HepG2 (cell line): ENCODE results near the gene MYO7A. TPM values are rescaled to one million over a fixed set of nuclear protein-coding genes. Genes with fewer than 3 reads are reported as not detected.

Experiments used
- ATAC-seq: fragments of 200-7000 bp; cut with Tn5 transposase; 3 replicates; pipeline ENCODE4 v1.9.1; 2020; ENCODE audit warnings: mild to moderate bottlenecking, moderate library complexity
- BruUV-seq: library from RNA; stranded (reverse); fragments of 400-500 nt; replicated peaks from 2 replicates; lab custom pipeline; 2021; lab: Mats Ljungman, UMichigan
- CTCF ChIA-PET: fragments of 300-600 bp; formaldehyde crosslinking; extraction: SDS; loops from one replicate; lab custom pipeline; 2021; ENCODE audit warnings: low total read pairs, inconsistent platforms, low intra/inter-chr PET ratio; lab: Yijun Ruan, JAX
- POLR2A ChIA-PET: fragments of 350-600 bp; sonication (Branson Sonifier 250); formaldehyde crosslinking; loops from one replicate; lab custom pipeline; 2020; ENCODE audit warnings: antibody characterized with exemption, inconsistent platforms; lab: Yijun Ruan, JAX
- DNase-seq: peaks from one replicate; pipeline ENCODE4 v3.0.0-alpha.2; 2015; ENCODE audit warnings: low spot score
- FAIRE-seq: peaks from 3 replicates; lab custom pipeline; 2011; peaks lifted over from hg19 to GRCh38; lab: Jason Lieb, UNC
- H2AFZ ChIP-seq: one replicate; pipeline ENCODE4 v1.6.1; 2011; ENCODE audit warnings: low read length, inconsistent platforms
- H3K27ac ChIP-seq: fragments of 300-600 bp; 3 replicates; pipeline ENCODE4 v1.8.0; 2011; ENCODE audit warnings: mixed run types, mild to moderate bottlenecking, mixed read lengths, low read length, inconsistent platforms; ENCODE audit not compliant: insufficient read depth; ENCODE audit errors: extremely low read length
- H3K27me3 ChIP-seq, 2 experiments: fragments of 200-600 bp in 1 of 2; 2 replicates in 1 of 2; 3 replicates in 1 of 2; pipeline versions ENCODE4 v1.6.0 to v1.8.0; 2011; ENCODE audit warnings: low read length in 2 of 2, mild to moderate bottlenecking in 2 of 2, moderate library complexity in 2 of 2, inconsistent platforms in 1 of 2; ENCODE audit not compliant: insufficient read depth in 2 of 2, control insufficient read depth in 1 of 2
- H3K36me3 ChIP-seq, 2 experiments: fragments of 200-600 bp in 1 of 2; replicated peaks in 1 of 2; 2 replicates in 1 of 2; 3 replicates in 1 of 2; pipeline versions ENCODE4 v1.5.1 to v1.8.0; 2011; ENCODE audit warnings: low read length in 2 of 2, inconsistent platforms in 1 of 2; ENCODE audit not compliant: insufficient read depth in 2 of 2, control insufficient read depth in 1 of 2
- H3K4me1 ChIP-seq: 2 replicates; pipeline ENCODE4 v1.5.1; 2012; ENCODE audit warnings: low read length, inconsistent platforms; ENCODE audit not compliant: insufficient read depth
- H3K4me2 ChIP-seq: 2 replicates; pipeline ENCODE4 v1.6.0; 2011; ENCODE audit warnings: low read depth, low read length, inconsistent platforms
- H3K4me3 ChIP-seq, 3 experiments: fragments of 200-600 bp in 1 of 3; sonication (generic), shearing (Covaris generic) in 1 of 3; replicated peaks in 1 of 3; 2 replicates each; pipeline ENCODE4 v1.5.1; 2011 to 2016; ENCODE audit warnings: low read length in 3 of 3, inconsistent platforms in 2 of 3, low read depth in 2 of 3, mild to moderate bottlenecking in 2 of 3, control low read depth in 1 of 3, mixed read lengths in 1 of 3; ENCODE audit not compliant: insufficient read depth in 1 of 3
- H3K79me2 ChIP-seq: one replicate; pipeline ENCODE4 v1.6.1; 2011; ENCODE audit warnings: low read length, inconsistent platforms; ENCODE audit not compliant: insufficient read depth
- H3K9ac ChIP-seq: 2 replicates; pipeline ENCODE4 v1.6.0; 2011; ENCODE audit warnings: mild to moderate bottlenecking, low read depth, low read length, inconsistent platforms; ENCODE audit not compliant: insufficient read depth
- H3K9me3 ChIP-seq: 2 replicates; pipeline ENCODE4 v1.5.1; 2012; ENCODE audit warnings: mild to moderate bottlenecking, low read length
- H4K20me1 ChIP-seq: 2 replicates; pipeline ENCODE4 v1.6.0; 2011; ENCODE audit warnings: inconsistent platforms, mild to moderate bottlenecking, low read length, moderate library complexity; ENCODE audit not compliant: insufficient read depth
- CENPT ChIP-seq: sonication (generic); formaldehyde crosslinking; IDR thresholded peaks from 2 replicates; pipeline ENCODE4 v1.8.0; 2022; ENCODE audit warnings: low read depth, mild to moderate bottlenecking, moderate library complexity, missing genetic modification reagents
- PHF20 ChIP-seq: sonication (generic); formaldehyde crosslinking; IDR thresholded peaks from 2 replicates; pipeline ENCODE4 v1.5.0; 2020; ENCODE audit warnings: mild to moderate bottlenecking, missing genetic modification reagents
- PRMT3 ChIP-seq: sonication (generic); formaldehyde crosslinking; IDR thresholded peaks from 2 replicates; pipeline ENCODE4 v1.8.1; 2022; ENCODE audit warnings: low read depth, mild to moderate bottlenecking, moderate library complexity, missing genetic modification reagents, borderline replicate concordance
- SMAD3 ChIP-seq: sonication (generic); formaldehyde crosslinking; IDR thresholded peaks from 2 replicates; pipeline ENCODE4 v1.4.0; 2020; ENCODE audit warnings: missing genetic modification reagents
- TEAD2 ChIP-seq: sonication (generic); formaldehyde crosslinking; IDR thresholded peaks from 2 replicates; pipeline ENCODE4 v1.9.0; 2021; ENCODE audit warnings: missing genetic modification reagents
- TRIM24 ChIP-seq: sonication (generic); formaldehyde crosslinking; IDR thresholded peaks from 2 replicates; pipeline ENCODE4 v1.8.0; 2022; ENCODE audit warnings: mild to moderate bottlenecking, missing genetic modification reagents
- YEATS2 ChIP-seq: sonication (generic); formaldehyde crosslinking; IDR thresholded peaks from 2 replicates; pipeline ENCODE4 v1.4.0; 2020; ENCODE audit warnings: missing genetic modification reagents, borderline replicate concordance
- ZNF232 ChIP-seq: sonication (generic); formaldehyde crosslinking; IDR thresholded peaks from 2 replicates; pipeline ENCODE4 v1.4.0; 2020; ENCODE audit warnings: missing genetic modification reagents, borderline replicate concordance
- ZNF296 ChIP-seq: sonication (generic); formaldehyde crosslinking; conservative IDR thresholded peaks from 2 replicates; pipeline ENCODE4 v1.5.0; 2020; ENCODE audit warnings: mild to moderate bottlenecking, missing genetic modification reagents
- ZNF3 ChIP-seq: IDR thresholded peaks from 2 replicates; pipeline ENCODE4 v1.7.0; 2017; ENCODE audit warnings: inconsistent platforms
- ZNF607 ChIP-seq: sonication (generic); formaldehyde crosslinking; IDR thresholded peaks from 2 replicates; pipeline ENCODE4 v1.5.1; 2020; ENCODE audit warnings: missing genetic modification reagents, mild to moderate bottlenecking, borderline replicate concordance
- WGBS: methylation state at CpG from one replicate; pipeline ENCODE4 v1.1.6; 2017; ENCODE audit warnings: low lambda C conversion rate; 5-methylcytosine and 5-hydroxymethylcytosine counted together
- in situ Hi-C: cut with HindIII; loops from 2 replicates; pipeline ENCODE4 v1.10.0; 2017; ENCODE audit warnings: low pct_unique_long_range_greater_than_20kb; ENCODE audit not compliant: extremely low pct_ligation_motif_present
- intact Hi-C: fragments of 100-400 bp; cut with micrococcal nuclease; formaldehyde crosslinking; loops from one replicate; pipeline ENCODE4 v1.10.0; 2022; ENCODE audit not compliant: unreplicated experiment
- polyA plus RNA-seq, 8 experiments: library from polyadenylated mRNA; depleted of rRNA in 3 of 8; stranded (reverse) in 7 of 8; unstranded in 1 of 8; fragments of >200 nt; fragmentation: Illumina TruSeq in 4 of 8; extraction: Trizol in 4 of 8; gene quantifications; 2 replicates each; pipeline versions ENCODE4 v1.2.1 to v1.2.3, GENCODE V29; 2011 to 2016; ENCODE audit warnings: low read depth in 4 of 8, missing spikeins in 1 of 8, mixed read lengths in 1 of 8; ENCODE audit not compliant: insufficient read depth in 1 of 8
- total RNA-seq, 5 experiments: library from RNA; depleted of rRNA; stranded (reverse); fragments of >200 nt; fragmentation: Illumina TruSeq; extraction: Trizol; gene quantifications; 2 replicates each; pipeline ENCODE4 v1.2.3, GENCODE V29; 2016; ENCODE audit warnings: low read depth in 1 of 5
- TF ChIP-seq, protein P1 (sequence below): sonication (generic); formaldehyde crosslinking; IDR thresholded peaks from 2 replicates; pipeline ENCODE4 v1.5.0; 2020; ENCODE audit warnings: missing genetic modification reagents, mild to moderate bottlenecking, borderline replicate concordance
- TF ChIP-seq, protein P2 (sequence below): sonication (generic); formaldehyde crosslinking; IDR thresholded peaks from 2 replicates; pipeline ENCODE4 v1.4.0; 2020; ENCODE audit warnings: mild to moderate bottlenecking, missing genetic modification reagents
- TF ChIP-seq, protein P3 (sequence below): sonication (generic); formaldehyde crosslinking; IDR thresholded peaks from 2 replicates; pipeline ENCODE4 v1.4.0; 2020; ENCODE audit warnings: missing genetic modification reagents, borderline replicate concordance
- TF ChIP-seq, protein P4 (sequence below): sonication (generic); formaldehyde crosslinking; IDR thresholded peaks from 2 replicates; pipeline ENCODE4 v1.5.1; 2020; ENCODE audit warnings: missing genetic modification reagents, mild to moderate bottlenecking, borderline replicate concordance
- TF ChIP-seq, protein P5 (sequence below): sonication (generic); formaldehyde crosslinking; conservative IDR thresholded peaks from 2 replicates; pipeline ENCODE4 v1.4.0; 2020; ENCODE audit warnings: missing genetic modification reagents
- TF ChIP-seq, protein P6 (sequence below): sonication (generic); formaldehyde crosslinking; IDR thresholded peaks from 2 replicates; pipeline ENCODE4 v1.4.0; 2020; ENCODE audit warnings: missing genetic modification reagents, borderline replicate concordance

MYO7A gene
- total and polyA plus RNA-seq, 2 of the 13 experiments (the other 11 are each of a cell fraction or from before 2014, with no cell fraction given), result 7.5 to 10.0 TPM

DNA sequence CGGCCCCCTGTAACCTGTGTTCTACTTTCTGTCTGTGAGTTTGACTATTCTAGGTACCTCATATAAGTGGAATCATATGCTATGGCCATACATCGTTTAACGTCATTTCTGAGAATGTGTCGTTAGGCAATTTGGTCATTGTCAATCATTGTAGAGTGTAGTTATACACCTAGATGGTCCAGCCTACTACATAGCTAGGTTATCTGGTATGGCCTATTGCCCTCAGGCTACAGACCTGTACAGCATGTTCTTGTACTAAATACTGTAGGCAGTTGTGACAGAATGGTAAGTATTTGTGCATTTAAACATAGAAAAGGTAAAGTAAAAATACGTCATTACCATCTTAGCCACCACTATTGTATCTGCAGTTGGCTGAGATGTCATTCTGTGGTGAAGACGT is 35.2 kb downstream of the MYO7A start:
- WGBS, result 91% methylated on average over 6 of the region's 6 CpGs
- ATAC-seq, result no peak
- Histone ChIP-seq H3K4me3 (no peak overlapping the region), H3K9me3 (no peaks in the 10 kb centered on the region), H2AFZ (no peak overlapping the region), H4K20me1 (no peaks in the 10 kb centered on the region), H3K27ac (no peak overlapping the region), H3K27me3 (no peaks in the 10 kb centered on the region), H3K9ac (no peak overlapping the region), H3K4me1 (no peaks in the 10 kb centered on the region), H3K36me3 (0 out of 5 replicates have a peak, but pooled peaks cover 2% of the 10 kb centered on the region in 2 experiments), H3K79me2 (no peaks in the 10 kb centered on the region), H3K4me2 (no peak overlapping the region)
- BruUV-seq, result no TSS peak
- ChIA-PET POLR2A (no interaction called here), CTCF (no interaction called here)
- intact Hi-C loops, result no loop called here
- no peak for FAIRE-seq
- TF ChIP-seq, protein P1, sequence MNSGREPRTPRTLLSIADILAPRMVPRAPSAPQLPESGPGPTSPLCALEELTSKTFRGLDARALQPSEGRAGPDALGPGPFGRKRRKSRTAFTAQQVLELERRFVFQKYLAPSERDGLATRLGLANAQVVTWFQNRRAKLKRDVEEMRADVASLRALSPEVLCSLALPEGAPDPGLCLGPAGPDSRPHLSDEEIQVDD (CRISPR knock-in tag), result no peak
- TF ChIP-seq ZNF3 (CRISPR knock-in tag) (no peak), YEATS2 (CRISPR knock-in tag) (no peak), CENPT (CRISPR knock-in tag) (no peak), PHF20 (CRISPR knock-in tag) (no peak), TRIM24 (CRISPR knock-in tag) (no peak), ZNF232 (no peak), TEAD2 (CRISPR knock-in tag) (no peak), SMAD3 (no peak), ZNF296 (CRISPR knock-in tag) (no peak), ZNF607 (CRISPR knock-in tag) (no peak), PRMT3 (CRISPR knock-in tag) (no peak)
- TF ChIP-seq, protein P2, sequence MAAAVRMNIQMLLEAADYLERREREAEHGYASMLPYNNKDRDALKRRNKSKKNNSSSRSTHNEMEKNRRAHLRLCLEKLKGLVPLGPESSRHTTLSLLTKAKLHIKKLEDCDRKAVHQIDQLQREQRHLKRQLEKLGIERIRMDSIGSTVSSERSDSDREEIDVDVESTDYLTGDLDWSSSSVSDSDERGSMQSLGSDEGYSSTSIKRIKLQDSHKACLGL (CRISPR knock-in tag), result no peak
- TF ChIP-seq, protein P3, sequence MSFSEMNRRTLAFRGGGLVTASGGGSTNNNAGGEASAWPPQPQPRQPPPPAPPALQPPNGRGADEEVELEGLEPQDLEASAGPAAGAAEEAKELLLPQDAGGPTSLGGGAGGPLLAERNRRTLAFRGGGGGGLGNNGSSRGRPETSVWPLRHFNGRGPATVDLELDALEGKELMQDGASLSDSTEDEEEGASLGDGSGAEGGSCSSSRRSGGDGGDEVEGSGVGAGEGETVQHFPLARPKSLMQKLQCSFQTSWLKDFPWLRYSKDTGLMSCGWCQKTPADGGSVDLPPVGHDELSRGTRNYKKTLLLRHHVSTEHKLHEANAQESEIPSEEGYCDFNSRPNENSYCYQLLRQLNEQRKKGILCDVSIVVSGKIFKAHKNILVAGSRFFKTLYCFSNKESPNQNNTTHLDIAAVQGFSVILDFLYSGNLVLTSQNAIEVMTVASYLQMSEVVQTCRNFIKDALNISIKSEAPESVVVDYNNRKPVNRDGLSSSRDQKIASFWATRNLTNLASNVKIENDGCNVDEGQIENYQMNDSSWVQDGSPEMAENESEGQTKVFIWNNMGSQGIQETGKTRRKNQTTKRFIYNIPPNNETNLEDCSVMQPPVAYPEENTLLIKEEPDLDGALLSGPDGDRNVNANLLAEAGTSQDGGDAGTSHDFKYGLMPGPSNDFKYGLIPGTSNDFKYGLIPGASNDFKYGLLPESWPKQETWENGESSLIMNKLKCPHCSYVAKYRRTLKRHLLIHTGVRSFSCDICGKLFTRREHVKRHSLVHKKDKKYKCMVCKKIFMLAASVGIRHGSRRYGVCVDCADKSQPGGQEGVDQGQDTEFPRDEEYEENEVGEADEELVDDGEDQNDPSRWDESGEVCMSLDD (CRISPR knock-in tag), result no peak
- TF ChIP-seq, protein P4, sequence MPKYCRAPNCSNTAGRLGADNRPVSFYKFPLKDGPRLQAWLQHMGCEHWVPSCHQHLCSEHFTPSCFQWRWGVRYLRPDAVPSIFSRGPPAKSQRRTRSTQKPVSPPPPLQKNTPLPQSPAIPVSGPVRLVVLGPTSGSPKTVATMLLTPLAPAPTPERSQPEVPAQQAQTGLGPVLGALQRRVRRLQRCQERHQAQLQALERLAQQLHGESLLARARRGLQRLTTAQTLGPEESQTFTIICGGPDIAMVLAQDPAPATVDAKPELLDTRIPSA (CRISPR knock-in tag), result no peak
- TF ChIP-seq, protein P5, sequence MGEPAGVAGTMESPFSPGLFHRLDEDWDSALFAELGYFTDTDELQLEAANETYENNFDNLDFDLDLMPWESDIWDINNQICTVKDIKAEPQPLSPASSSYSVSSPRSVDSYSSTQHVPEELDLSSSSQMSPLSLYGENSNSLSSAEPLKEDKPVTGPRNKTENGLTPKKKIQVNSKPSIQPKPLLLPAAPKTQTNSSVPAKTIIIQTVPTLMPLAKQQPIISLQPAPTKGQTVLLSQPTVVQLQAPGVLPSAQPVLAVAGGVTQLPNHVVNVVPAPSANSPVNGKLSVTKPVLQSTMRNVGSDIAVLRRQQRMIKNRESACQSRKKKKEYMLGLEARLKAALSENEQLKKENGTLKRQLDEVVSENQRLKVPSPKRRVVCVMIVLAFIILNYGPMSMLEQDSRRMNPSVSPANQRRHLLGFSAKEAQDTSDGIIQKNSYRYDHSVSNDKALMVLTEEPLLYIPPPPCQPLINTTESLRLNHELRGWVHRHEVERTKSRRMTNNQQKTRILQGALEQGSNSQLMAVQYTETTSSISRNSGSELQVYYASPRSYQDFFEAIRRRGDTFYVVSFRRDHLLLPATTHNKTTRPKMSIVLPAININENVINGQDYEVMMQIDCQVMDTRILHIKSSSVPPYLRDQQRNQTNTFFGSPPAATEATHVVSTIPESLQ (CRISPR knock-in tag), result no peak
- TF ChIP-seq, protein P6, sequence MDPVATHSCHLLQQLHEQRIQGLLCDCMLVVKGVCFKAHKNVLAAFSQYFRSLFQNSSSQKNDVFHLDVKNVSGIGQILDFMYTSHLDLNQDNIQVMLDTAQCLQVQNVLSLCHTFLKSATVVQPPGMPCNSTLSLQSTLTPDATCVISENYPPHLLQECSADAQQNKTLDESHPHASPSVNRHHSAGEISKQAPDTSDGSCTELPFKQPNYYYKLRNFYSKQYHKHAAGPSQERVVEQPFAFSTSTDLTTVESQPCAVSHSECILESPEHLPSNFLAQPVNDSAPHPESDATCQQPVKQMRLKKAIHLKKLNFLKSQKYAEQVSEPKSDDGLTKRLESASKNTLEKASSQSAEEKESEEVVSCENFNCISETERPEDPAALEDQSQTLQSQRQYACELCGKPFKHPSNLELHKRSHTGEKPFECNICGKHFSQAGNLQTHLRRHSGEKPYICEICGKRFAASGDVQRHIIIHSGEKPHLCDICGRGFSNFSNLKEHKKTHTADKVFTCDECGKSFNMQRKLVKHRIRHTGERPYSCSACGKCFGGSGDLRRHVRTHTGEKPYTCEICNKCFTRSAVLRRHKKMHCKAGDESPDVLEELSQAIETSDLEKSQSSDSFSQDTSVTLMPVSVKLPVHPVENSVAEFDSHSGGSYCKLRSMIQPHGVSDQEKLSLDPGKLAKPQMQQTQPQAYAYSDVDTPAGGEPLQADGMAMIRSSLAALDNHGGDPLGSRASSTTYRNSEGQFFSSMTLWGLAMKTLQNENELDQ, result no peak
- in situ Hi-C loops, result no loop called here
- no peak for DNase-seq
